GM21381 (cell line): ENCODE data around the gene STK11.
"Not testable (repeated sequence)": the region's sequence is repeated elsewhere in the genome, so short reads cannot be mapped to it uniquely, and the experiment has no call there.

ENCODE experiments used
- ATAC-seq: cut with Tn5 transposase; IDR thresholded peaks from one replicate; pipeline ENCODE4 v1.9.1; 2021; ENCODE audit warnings: mild to moderate bottlenecking, moderate library complexity; ENCODE audit not compliant: unreplicated experiment

The STK11 gene

DNA sequence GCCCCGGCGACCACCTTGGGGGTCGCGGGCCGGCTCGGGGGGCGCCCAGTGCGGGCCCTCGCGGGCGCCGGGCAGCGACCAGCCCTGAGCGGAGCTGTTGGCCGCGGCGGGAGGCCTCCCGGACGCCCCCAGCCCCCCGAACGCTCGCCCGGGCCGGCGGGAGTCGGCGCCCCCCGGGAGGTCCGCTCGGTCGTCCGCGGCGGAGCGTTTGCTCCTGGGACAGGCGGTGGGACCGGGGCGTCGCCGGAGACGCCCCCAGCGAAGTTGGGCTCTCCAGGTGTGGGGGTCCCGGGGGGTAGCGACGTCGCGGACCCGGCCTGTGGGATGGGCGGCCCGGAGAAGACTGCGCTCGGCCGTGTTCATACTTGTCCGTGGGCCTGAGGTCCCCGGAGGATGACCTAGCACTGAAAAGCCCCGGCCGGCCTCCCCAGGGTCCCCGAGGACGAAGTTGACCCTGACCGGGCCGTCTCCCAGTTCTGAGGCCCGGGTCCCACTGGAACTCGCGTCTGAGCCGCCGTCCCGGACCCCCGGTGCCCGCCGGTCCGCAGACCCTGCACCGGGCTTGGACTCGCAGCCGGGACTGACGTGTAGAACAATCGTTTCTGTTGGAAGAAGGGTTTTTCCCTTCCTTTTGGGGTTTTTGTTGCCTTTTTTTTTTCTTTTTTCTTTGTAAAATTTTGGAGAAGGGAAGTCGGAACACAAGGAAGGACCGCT, 729 bp downstream of the STK11 start:
- ATAC-seq, result no peak

DNA sequence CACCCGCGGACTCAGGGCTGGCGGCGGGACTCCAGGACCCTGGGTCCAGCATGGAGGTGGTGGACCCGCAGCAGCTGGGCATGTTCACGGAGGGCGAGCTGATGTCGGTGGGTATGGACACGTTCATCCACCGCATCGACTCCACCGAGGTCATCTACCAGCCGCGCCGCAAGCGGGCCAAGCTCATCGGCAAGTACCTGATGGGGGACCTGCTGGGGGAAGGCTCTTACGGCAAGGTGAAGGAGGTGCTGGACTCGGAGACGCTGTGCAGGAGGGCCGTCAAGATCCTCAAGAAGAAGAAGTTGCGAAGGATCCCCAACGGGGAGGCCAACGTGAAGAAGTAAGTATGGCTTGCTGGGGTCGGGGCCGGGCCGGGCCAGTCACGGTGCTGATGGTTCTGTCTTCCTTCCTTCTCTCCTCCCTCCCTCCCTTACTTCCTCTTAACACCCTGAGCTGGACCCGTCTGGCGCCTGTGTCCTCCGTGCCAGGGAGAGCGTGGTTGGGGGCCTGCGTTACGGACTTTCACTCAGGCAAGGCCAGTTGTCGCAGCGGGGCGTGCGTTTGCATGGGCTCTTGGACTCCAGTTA, 1.4 kb downstream of the STK11 start:
- ATAC-seq, result no peak

DNA sequence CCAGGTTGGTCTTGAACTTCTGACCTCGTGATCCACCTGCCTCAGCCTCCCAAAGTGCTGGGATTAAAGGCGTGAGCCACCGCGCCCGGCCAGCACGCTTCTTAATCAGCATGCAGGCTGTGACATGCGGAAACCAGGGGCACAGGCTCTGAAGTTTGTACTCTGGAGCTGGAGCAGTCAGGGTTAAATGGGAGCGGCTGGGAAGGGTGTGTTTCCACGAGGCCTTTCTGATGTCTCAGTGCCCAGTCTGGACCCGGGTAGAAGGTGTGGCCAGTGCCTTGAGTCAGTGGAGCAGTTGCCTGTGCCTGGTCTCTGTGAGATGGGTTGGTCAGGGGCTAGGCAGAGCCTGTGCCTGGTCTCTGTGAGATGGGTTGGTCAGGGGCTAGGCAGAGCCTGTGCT, 3.3 kb downstream of the STK11 start:
- ATAC-seq, result not testable (repeated sequence)

DNA sequence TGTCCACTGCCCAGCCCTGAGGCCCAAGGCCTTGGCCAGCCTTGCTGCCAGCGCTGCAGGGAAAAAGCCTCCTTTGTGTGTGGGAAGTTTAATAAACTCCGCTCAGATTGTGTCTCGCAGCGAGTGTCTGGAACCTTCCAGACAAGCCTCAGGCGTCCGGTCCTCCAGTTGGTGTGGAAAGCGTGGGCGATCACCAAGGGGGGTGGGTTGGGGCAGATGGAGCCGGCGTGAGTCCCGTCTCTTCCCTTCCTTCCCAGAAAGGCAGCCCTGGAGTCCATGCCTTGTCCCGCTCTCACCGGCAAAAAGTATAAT, 4.6 kb downstream of the STK11 start:
- no peak for ATAC-seq

DNA sequence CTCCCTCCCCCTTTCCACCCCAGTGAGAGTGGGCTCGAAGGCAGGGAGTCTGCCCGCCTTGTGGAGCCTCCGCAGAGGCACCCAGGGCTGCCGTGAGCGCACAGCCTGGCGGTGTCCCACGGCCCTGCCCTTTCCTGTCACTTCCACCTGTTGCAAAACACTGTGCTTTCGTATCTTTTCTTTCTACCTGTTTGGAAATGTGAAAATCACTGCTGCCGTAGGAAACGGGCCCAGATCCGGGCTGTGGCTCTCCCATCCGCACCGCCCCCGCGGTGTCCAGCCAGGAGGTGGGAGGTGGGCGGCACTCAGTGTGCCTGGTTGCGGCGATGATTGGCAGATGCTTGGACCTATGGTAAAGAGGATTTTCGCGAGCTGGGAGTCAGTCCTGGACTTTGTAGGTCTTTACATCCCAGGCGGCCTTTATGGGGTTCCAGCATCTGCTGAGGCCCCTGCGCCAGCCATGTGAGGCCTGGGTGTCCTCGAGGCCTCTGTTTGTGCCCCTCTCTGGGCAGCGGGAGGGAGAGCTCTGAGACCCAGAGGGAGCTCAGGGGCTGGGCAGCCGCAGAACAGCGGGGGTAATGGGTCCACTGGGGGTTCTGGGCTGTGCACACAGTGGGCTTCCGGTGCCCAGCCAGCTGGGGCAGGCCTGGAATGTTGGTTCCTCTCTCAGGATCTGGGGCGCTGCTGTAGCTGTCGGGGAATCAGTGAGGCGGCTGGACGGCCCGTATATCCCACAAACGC, 6.1 kb downstream of the STK11 start:
- ATAC-seq, result no peak

DNA sequence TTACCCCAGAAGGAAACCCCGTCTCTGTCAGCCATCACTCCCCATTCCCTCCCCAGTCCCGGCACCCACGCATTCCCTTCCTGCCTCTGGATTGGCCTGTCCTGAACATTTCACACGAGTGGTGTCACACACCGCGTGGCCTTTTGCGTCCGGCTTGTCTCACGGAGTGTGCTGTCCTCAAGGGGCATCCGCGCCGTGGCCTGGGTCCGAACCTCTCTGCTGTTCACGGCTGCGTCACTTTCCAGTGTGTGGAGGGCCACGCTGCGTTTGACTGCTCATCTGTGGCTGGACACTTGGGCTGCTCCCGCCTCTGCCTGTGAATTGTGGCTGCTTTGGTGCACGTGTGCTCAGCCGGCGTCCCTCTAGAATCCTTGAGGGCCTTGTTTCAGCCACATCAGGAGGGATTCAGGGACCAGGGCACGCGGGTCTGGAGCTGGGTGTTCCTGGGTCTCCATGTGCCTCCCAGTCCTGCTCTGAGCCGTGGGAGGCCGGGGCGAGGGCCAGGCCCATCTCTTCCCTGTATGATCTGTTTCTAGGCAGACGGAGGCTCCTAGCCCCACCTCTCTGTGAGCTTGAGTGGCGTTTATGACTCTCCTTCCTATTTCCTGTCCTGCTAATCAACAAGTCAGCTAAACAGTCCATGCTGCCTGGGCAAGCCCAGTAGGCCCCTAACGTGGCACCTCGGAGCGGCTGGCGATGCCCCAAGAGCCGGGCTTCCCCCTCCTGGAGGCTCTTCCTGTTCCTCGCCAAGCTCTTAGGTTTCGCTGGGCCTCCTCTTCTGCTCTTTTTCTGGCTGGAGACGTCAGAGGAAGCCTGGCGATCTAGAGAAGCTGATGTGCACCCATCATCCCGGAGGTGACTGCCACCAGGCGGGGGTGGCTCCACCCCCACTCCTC, 8.1 kb downstream of the STK11 start:
- peak; percentile 47 for ATAC-seq

DNA sequence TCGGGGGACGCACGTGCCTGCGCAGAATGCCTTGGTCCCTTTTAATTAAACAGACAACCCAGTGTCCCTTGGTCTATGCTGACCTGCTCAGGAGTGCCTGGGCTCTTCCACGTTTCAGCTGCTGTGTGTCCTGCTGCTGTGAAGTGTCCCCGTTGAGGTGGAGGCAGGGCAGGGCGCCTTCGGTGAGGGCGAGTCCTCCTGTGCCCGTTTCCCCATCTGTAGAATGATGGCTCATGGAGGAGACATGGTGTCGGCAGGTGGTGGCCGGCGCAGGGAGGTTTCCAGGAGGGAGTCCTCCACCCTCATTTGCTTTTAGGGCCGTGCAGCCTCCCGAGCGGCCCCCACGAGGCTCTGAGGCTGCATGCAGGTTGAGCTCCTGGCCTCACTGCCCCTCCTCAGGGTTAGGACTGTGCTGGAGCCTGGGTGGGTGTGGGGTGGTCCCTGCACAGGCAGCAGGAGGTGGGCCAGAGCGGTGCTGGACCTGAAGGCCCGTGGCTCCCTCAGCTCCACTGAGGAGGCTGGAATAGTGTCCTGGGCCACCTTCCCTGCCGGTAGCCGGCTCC, 8.8 kb downstream of the STK11 start:
- no peak for ATAC-seq

DNA sequence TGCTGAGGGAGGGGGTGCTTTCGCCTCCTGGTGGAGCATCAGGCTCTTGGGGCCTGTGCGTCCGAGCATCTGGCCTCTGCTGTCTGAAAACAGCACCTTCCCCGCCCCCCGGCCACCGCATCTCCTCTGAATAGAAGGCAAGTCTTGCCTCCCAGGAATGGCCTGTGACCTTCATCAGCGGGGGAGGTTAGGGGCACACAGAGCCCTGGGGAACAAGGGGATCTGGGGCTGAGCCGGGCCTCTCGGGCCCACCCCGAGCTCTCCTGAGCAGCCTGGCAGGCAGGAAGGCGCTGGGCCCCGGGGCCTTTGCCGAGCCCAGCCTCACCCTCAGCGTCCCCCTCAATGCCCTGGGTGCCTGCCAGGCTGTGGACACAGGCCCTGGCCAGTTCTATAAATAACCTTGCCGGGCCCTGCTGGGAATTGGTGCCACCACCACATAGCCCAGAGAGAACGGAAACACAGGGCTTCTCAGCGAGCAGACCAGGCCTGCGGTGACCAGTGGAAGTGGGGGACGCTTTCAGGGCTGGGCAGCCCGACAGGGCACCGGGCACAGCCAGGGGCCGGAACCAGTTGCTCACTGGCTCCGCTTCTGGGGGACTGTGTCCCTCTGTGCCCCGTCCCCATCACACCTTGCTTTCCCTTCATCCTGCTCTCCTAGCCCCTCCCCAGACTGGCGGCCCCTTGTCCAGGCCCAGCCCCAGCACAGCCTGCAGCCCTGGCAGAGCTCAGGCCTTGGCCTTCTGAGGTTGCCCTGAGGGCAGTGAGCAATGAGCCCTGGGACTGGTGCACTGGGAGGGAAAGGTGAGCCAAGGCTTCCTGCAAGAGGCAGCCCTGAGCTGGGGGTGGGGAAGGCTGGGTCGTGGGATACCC, 9.5 kb downstream of the STK11 start:
- ATAC-seq, result no peak

DNA sequence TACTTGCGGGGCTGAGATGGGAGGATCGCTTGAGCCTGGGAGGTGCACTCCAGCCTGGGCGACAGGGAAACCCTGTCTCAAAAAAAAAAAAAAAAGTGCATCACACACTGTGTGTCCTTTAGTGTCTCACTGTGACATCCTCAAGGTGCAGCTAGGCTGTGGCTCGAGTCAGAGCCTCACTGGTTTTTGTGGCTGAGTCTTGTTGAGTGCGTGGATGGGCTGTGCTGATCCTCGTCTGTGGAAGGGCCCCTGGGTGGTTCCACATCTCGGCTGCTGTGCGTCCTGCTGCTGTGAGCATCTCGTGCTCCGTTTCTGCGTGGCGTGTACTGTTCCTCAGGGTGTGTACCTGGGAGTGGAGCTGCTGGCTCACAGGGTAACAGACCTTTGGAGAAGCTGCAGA, 11.2 kb downstream of the STK11 start:
- ATAC-seq, result no peak

DNA sequence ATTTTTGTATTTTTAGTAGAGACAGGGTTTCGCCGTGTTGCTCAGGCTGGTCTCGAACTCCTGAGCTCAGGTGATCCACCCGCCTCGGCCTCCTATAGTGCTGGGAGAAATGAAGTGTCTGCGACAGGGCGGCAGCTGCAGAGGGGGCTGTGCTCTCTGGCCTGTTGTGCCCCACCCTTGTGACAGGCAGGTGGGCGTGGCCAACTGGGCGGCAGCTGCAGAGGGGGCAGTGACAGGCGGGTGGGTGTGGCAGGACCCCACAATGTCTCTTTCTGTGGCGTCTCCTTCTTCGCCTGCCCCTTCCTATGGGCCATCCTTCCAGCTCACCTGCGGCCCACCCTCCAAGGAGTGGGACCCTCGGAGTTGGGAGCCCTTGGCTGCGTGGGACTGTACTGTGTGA, 11.8 kb downstream of the STK11 start:
- no peak for ATAC-seq

DNA sequence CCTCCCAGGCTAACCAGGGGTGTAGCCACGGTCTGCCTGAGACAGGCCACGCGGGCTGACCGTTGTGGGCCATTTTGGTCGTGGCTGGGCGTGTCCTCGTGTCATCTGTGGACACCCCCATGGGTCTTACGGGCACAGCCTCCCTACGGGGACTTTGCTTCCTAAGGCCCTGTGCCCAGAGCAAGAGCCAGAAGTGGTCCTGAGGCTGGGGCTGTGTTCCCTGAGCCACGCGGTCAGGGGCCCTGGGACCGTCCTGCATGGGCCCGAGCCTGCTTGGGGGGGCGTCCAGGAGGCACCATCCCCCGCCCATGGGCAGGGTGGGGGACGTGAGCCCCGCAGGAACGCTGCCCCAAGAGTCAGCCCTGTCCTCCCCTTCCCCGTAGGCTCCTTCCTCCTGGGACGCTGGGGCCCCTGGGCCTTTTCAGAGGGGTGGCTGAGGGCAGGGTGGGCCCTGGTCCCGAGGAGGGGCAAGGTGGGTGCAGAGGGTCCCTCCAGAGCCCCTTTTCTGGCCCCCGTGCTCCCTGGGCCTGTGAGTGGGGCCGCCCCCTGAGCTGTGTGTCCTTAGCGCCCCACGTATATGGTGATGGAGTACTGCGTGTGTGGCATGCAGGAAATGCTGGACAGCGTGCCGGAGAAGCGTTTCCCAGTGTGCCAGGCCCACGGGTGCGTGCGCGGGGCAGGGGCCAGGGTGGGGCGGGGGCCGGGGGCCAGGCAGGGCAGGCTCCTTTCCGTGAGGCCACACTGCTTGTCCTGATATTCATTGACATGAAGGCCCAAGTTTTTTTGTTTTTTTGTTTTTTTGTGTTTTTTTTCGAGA, 13.4 kb downstream of the STK11 start:
- no peak for ATAC-seq

DNA sequence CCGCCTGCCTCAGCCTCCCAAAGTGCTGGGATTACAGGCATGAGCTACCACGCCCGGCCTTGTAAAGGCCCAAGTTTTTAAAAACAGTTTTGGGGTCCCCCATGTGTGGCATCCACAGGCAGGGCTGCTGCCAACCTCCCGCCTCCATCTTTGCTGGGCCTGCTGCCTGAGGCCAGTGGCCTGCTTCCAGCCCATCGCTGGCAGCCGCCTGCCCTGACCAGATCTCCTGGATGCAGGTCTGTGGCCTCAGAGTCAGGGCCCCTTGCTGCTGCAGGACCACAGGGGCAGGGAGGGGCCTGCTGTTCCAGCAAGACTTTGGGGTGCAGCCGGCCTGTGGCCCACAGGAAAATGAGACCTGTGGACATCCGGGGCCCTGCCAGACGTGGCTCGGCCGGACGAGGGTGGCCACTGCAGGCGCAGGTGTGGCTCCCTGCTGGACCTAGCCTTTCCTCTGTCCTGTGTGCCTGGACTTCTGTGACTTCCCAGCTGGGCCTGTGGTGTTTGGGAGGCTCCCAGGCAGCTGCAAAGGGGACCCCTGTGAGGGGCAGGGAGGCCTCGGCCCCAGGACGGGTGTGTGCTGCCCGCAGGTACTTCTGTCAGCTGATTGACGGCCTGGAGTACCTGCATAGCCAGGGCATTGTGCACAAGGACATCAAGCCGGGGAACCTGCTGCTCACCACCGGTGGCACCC, 14.4 kb downstream of the STK11 start:
- ATAC-seq, result no peak

DNA sequence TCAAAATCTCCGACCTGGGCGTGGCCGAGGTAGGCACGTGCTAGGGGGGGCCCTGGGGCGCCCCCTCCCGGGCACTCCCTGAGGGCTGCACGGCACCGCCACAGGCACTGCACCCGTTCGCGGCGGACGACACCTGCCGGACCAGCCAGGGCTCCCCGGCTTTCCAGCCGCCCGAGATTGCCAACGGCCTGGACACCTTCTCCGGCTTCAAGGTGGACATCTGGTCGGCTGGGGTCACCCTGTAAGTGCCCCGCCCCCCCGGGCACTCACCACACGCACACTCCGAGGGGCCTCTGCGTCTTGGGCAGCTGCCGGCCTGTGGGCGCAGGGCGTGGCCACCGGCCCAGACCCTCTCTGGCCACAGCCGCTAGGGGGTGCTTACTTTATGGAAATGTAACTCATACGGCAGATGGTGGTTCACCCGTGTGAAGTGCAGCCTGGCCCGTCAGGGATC, 14.9 kb downstream of the STK11 start:
- ATAC-seq, result no peak

DNA sequence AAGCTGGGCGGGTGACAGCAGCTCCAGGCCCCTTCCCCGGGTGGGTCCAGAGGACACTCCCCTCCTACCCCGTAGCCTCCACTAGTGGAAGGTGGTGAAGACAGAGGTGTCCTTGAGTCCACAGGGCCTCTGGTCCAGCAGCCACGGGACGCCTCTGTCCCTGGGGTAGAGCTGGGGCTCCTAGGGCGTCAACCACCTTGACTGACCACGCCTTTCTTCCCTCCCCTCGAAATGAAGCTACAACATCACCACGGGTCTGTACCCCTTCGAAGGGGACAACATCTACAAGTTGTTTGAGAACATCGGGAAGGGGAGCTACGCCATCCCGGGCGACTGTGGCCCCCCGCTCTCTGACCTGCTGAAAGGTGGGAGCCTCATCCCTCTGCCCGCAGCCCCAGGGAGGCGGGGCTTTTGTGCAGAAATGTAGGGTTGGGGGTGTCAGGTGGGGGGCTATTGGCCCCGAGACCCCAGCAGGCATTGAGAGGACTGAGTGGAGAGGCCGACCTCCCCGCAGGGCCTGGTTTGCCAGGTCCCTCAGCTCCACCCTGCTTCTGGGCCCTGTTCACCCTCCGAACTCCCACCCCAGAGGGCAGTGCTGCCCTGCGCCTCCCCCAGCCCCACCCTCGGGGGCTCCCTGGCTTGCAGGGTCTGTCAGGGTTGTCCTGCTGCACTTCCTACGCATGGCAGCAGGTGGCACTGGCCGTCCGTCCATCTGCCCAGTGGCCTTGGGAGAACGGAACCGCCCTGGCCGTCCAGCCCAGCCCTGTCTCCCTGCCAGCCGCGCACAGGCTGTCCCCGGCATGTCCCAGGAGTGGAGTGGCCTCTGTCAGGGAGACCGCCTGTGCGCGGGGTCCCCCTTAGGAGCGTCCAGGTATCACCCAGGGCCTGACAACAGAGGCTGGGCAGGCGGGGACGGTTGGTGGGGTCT, 15.7 kb downstream of the STK11 start:
- ATAC-seq, result no peak

DNA sequence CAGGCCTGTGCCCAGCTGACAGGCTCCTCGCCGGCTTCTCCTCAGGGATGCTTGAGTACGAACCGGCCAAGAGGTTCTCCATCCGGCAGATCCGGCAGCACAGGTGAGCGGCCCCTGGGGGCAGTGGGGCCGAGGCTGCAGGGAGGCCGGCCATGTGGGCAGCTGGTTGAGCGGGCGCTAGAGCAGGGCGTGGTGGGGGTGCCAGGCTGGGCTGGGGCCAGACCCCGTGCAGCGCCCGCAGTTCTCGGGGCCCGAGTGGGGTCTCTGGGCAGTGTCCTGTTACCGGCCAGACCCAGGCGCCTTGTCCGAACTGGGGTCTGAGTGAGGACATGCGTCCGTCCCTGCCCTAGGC, 16.3 kb downstream of the STK11 start:
- ATAC-seq, result no peak

DNA sequence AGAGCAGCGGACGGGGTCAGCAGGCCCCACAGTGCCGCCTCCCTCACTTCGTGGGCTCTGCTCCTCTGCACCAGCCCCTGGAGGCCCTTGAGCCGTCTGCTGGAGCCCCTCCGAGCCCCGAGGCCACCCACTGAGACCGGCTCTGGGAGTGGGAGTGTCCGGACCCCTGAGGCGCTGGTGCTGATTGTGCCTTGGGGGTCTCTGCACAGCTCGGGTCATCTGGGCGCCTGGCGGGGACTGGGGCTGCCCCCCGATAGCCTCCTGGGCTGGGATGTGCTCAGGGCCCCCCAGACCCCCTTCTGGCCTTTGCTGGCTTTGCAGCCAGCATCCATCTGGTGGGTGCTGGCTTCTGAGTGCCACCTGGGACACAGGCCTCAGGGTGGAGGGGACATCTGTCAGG, 16.8 kb downstream of the STK11 start:
- ATAC-seq, result no peak

DNA sequence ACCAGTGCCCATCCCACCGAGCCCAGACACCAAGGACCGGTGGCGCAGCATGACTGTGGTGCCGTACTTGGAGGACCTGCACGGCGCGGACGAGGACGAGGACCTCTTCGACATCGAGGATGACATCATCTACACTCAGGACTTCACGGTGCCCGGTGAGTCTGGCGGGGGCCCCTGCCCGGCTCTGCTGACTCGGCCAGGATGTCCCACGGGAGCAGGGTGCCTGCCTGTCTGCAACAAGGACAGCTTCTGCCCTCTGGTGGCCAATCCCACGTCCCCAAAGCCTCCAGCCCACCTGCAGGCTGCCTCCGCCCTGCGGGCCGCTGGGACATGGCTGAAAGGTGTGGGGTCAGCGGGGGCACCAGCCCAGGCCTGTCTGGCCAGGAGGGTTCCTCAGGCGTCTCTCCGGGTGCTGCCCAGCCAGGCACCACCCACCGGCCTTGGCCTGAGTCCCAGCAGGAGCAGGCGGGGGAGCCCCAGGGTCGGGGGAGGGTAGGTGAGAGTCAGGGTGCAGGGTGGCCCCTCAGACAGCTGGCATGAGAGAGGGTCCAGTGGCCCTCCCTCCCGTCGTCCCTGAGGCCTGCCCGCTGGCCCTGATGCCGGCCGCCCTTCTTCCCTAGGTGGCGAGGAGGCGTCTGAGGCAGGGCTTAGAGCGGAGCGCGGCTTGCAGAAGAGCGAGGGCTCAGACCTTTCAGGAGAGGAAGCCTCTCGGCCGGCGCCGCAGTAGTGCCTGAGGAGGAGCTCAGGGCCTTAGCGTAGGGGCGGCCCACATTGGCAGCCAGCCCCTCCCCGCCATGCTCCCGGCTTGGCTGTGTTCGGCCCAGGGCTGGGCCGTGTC, 17.7 kb downstream of the STK11 start:
- ATAC-seq, result no peak
